Natural killer cell treated with Interleukin-12 subunit alpha and Interleukin-12 subunit beta and Interleukin-15 and Interleukin-18, amount 100 ng/mL, for 72 hours (primary cell): ENCODE results near the gene FFAR3. TPM values are rescaled to one million over a fixed set of nuclear protein-coding genes. Genes with fewer than 3 reads are reported as not detected.

ENCODE experiments used
- ATAC-seq, 2 donors: fragments of 150-1000 bp; cut with Tn5 transposase in 1 of 2; sonication (Bioruptor Pico), chemical (Tn5 transposase) in 1 of 2; 2 replicates each; pipeline ENCODE4 v1.10.0; 2021
- DNase-seq: peaks from one replicate; pipeline ENCODE4 v3.0.0; 2022; ENCODE audit warnings: low spot score
- H3K27ac Mint-ChIP-seq, 2 donors: 1 replicate in 1 of 2; 2 replicates in 1 of 2; pipeline ENCODE4 v1.8.0; 2022; ENCODE audit warnings: mixed read lengths in 2 of 2, mild to moderate bottlenecking in 1 of 2, moderate library complexity in 1 of 2
- H3K27me3 Mint-ChIP-seq, 2 donors: 1 replicate in 1 of 2; 2 replicates in 1 of 2; pipeline ENCODE4 v1.8.0; 2022; ENCODE audit warnings: mixed read lengths in 2 of 2
- H3K36me3 Mint-ChIP-seq: one replicate; pipeline ENCODE4 v1.8.0; 2022; ENCODE audit warnings: mixed read lengths
- H3K4me1 Mint-ChIP-seq, 2 donors: 1 replicate in 1 of 2; 2 replicates in 1 of 2; pipeline ENCODE4 v1.8.0; 2022; ENCODE audit warnings: low read depth in 2 of 2, mixed read lengths in 2 of 2, mild to moderate bottlenecking in 1 of 2
- H3K4me3 Mint-ChIP-seq: one replicate; pipeline ENCODE4 v1.8.0; 2022; ENCODE audit warnings: mixed read lengths
- H3K9me3 Mint-ChIP-seq: 2 replicates; pipeline ENCODE4 v1.8.0; 2022; ENCODE audit warnings: mixed read lengths
- total RNA-seq, 2 donors: library from RNA; stranded (reverse); gene quantifications; one replicate each; pipeline ENCODE4 v1.2.3, GENCODE V29; 2022

FFAR3 gene
- total RNA-seq, 2 donors from 2014 or later, result 0.62 TPM; not detected in 1

DNA sequence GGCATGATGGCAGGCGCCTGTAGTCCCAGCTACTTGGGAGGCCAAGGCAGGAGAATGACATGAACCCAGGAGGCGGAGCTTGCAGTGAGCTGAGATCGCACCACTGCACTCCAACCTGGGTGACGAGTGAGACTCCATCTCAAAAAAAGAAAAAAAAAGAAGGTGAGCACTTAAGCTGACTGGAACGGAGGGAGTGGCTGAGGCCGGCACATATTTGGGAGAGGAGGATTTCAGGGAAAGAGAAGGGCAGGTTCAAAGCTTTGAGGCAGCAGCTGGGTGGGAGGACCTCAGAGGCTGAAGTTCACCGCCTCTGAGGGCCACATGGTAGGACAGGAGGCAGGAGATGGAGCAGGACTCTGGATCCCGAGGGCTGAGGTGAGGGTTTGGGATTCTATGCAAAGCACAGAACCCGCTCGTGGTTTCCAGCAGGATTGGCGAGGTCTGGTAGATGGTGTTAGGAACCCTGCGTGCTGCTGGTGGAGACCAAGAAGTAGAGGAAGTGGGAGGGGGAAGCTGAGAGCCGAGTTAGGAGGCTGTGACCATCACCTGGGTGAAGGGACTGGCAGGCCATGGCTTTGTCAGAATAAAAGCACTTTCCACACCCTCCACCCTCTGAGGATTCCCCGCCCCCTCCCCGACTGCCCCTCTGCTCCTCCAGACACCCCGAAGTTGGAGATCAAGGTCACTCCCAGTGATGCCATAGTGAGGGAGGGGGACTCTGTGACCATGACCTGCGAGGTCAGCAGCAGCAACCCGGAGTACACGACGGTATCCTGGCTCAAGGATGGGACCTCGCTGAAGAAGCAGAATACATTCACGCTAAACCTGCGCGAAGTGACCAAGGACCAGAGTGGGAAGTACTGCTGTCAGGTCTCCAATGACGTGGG lies 20.9 kb upstream of the FFAR3 start:
- H3K9me3 Mint-ChIP-seq, result no peaks in the 10 kb centered on the region

DNA sequence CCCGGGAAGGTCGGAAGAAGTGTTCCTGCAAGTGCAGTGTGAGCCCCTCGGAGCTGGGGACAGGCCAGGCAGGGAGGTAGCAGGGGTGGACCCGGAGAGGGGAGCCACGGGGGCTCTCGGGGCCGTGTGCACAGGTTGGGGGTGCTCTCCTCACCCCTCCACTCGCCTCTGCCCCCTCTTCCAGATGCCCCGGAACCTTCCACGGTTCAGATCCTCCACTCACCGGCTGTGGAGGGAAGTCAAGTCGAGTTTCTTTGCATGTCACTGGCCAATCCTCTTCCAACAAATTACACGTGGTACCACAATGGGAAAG lies 20.3 kb upstream of the FFAR3 start:
- ATAC-seq (no peak), DNase-seq (peak; percentile 53)
- no peak overlapping the region for H3K4me3 Mint-ChIP-seq
- H3K9me3 Mint-ChIP-seq, result no peaks in the 10 kb centered on the region
- no peaks in the 10 kb centered on the region for H3K36me3 Mint-ChIP-seq
- H3K27me3 Mint-ChIP-seq, result peaks cover 15% of the 10 kb centered on the region in 2 donors
- H3K4me1 Mint-ChIP-seq, result peaks cover 21 to 22% of the 10 kb centered on the region in 2 donors
- no peak overlapping the region for H3K27ac Mint-ChIP-seq

More for the DNA sequence above, 20.9 kb upstream of the FFAR3 start:
- Mint-ChIP-seq H3K4me3 (no peak overlapping the region), H3K27ac (peak overlapping the region in 1 of 2 donors; percentile 53), H3K4me1 (peaks cover 18 to 20% of the 10 kb centered on the region in 2 donors), H3K36me3 (no peaks in the 10 kb centered on the region), H3K27me3 (peaks cover 10 to 11% of the 10 kb centered on the region in 2 donors)
- DNase-seq, result peak; percentile 12
- no peak for ATAC-seq

- Mint-ChIP-seq H3K27ac (no peak overlapping the region), H3K4me1 (peaks cover 10 to 17% of the 10 kb centered on the region in 2 donors), H3K9me3 (no peaks in the 10 kb centered on the region), H3K4me3 (no peak overlapping the region), H3K27me3 (peaks cover 11 to 15% of the 10 kb centered on the region in 2 donors), H3K36me3 (no peaks in the 10 kb centered on the region)
- peak; percentile 12 for DNase-seq
- no peak for ATAC-seq
Measured at GRCh38 chr19:35340431-35340830, 17.8 kb upstream of the FFAR3 start.

DNA sequence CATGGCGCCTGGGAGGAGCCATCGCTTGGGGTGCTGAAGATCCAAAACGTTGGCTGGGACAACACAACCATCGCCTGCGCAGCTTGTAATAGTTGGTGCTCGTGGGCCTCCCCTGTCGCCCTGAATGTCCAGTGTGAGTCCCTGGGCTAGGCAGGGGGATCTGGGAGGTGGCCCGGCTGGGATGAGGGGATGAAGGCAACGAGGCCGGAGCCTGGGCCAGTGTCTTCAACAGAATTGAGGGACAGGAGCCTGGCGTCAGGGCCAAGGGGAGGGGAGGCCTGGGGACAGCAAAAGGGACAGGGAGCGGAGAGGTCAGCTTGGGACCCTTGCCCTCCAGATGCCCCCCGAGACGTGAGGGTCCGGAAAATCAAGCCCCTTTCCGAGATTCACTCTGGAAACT lies 17.3 kb upstream of the FFAR3 start:
- H3K27ac Mint-ChIP-seq, result no peak overlapping the region
- ATAC-seq, result no peak
- H3K9me3 Mint-ChIP-seq, result no peaks in the 10 kb centered on the region
- H3K36me3 Mint-ChIP-seq, result no peaks in the 10 kb centered on the region
- no peak overlapping the region for H3K4me3 Mint-ChIP-seq
- peak; percentile 41 for DNase-seq
- peaks cover 11 to 15% of the 10 kb centered on the region in 2 donors for H3K27me3 Mint-ChIP-seq
- peaks cover 16 to 23% of the 10 kb centered on the region in 2 donors for H3K4me1 Mint-ChIP-seq

DNA sequence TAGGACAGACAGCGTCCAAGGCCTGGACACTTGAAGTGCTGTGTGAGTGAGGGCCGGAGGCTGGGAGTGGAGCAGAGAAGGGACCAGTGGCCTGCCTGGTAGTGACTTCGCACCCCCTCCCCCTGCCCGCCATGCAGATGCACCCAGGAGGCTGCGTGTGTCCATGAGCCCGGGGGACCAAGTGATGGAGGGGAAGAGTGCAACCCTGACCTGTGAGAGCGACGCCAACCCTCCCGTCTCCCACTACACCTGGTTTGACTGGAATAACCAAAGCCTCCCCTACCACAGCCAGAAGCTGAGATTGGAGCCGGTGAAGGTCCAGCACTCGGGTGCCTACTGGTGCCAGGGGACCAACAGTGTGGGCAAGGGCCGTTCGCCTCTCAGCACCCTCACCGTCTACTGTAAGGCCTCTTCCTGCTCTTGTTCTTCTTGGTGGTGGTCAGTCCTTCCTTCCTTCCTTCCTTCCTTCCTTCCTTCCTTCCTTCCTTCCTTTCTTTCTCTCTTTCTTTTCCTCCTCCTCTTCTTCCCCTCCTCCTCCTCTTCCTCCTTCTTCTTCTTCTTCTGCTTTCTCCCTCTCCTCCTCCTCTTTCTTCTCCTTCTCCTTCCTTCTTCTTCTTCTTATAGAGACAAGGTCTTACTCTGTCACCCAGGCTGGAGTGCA lies 16.6 kb upstream of the FFAR3 start:
- H3K36me3 Mint-ChIP-seq, result no peaks in the 10 kb centered on the region

GRCh38 chr19:35342430-35342829 lies 15.8 kb upstream of the FFAR3 start:
- H3K4me1 Mint-ChIP-seq, result peaks cover 28 to 30% of the 10 kb centered on the region in 2 donors
- peaks cover 11 to 15% of the 10 kb centered on the region in 2 donors for H3K27me3 Mint-ChIP-seq
- no peak for ATAC-seq
- no peaks in the 10 kb centered on the region for H3K9me3 Mint-ChIP-seq
- H3K27ac Mint-ChIP-seq, result peak overlapping the region in 1 of 2 donors; percentile 29
- no peaks in the 10 kb centered on the region for H3K36me3 Mint-ChIP-seq
- H3K4me3 Mint-ChIP-seq, result no peak overlapping the region
- DNase-seq, result no peak

More for the DNA sequence above, 16.6 kb upstream of the FFAR3 start:
- Mint-ChIP-seq H3K27ac (peak overlapping the region in 1 of 2 donors; percentile 29), H3K4me1 (peaks cover 21 to 27% of the 10 kb centered on the region in 2 donors), H3K4me3 (no peak overlapping the region), H3K9me3 (no peaks in the 10 kb centered on the region), H3K27me3 (peaks cover 11 to 15% of the 10 kb centered on the region in 2 donors)
- DNase-seq, result peak; percentile 55
- no peak for ATAC-seq

GRCh38 chr19:35344511-35345031 lies 13.7 kb upstream of the FFAR3 start:
- H3K27ac Mint-ChIP-seq, result no peak overlapping the region
- H3K4me1 Mint-ChIP-seq, result peaks cover 39 to 44% of the 10 kb centered on the region in 2 donors
- no peak overlapping the region for H3K4me3 Mint-ChIP-seq
- ATAC-seq (no peak), DNase-seq (no peak)
- H3K9me3 Mint-ChIP-seq, result no peaks in the 10 kb centered on the region
- H3K27me3 Mint-ChIP-seq, result peaks cover 10 to 15% of the 10 kb centered on the region in 2 donors
- H3K36me3 Mint-ChIP-seq, result no peaks in the 10 kb centered on the region

GRCh38 chr19:35345671-35346111 lies 12.6 kb upstream of the FFAR3 start:
- peak overlapping the region; percentile 94 to 97 for H3K27ac Mint-ChIP-seq
- peak overlapping the region; percentile 81 for H3K4me3 Mint-ChIP-seq
- no peaks in the 10 kb centered on the region for H3K36me3 Mint-ChIP-seq
- DNase-seq, result no peak
- peaks cover 42 to 46% of the 10 kb centered on the region in 2 donors for H3K4me1 Mint-ChIP-seq
- ATAC-seq, result peak in 1 of 2 donors; percentile 2
- H3K9me3 Mint-ChIP-seq, result no peaks in the 10 kb centered on the region
- peaks cover 10 to 15% of the 10 kb centered on the region in 2 donors for H3K27me3 Mint-ChIP-seq

DNA sequence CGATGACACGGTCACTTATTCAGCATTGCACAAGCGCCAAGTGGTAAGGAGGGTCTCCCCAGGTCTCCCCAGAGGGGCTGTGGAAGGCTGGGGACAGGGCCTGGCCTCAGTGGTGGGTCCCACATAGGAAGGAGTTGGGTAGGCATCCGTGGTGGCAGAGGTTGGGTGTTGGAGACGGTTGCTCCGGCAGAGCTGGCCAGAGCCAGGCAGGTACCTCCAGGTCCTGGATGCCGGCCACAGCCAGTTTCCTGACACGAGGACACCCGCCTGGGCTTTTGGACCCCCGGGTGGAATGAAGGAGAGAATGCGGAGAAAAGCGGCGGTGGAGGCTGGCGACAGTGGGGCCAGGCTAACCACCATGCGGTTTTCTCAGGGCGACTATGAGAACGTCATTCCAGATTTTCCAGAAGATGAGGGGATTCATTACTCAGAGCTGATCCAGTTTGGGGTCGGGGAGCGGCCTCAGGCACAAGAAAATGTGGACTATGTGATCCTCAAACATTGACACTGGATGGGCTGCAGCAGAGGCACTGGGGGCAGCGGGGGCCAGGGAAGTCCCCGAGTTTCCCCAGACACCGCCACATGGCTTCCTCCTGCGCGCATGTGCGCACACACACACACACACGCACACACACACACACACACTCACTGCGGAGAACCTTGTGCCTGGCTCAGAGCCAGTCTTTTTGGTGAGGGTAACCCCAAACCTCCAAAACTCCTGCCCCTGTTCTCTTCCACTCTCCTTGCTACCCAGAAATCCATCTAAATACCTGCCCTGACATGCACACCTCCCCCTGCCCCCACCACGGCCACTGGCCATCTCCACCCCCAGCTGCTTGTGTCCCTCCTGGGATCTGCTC lies 11.8 kb upstream of the FFAR3 start:
- ATAC-seq (peak; percentile 76 to 85), DNase-seq (peak; percentile 89)
- H3K9me3 Mint-ChIP-seq, result no peaks in the 10 kb centered on the region
- H3K27me3 Mint-ChIP-seq, result peaks cover 10 to 15% of the 10 kb centered on the region in 2 donors
- peak overlapping the region; percentile 81 for H3K4me3 Mint-ChIP-seq
- H3K36me3 Mint-ChIP-seq, result no peaks in the 10 kb centered on the region
- peaks cover 42 to 46% of the 10 kb centered on the region in 2 donors for H3K4me1 Mint-ChIP-seq
- H3K27ac Mint-ChIP-seq, result peak overlapping the region; percentile 94 to 97

DNA sequence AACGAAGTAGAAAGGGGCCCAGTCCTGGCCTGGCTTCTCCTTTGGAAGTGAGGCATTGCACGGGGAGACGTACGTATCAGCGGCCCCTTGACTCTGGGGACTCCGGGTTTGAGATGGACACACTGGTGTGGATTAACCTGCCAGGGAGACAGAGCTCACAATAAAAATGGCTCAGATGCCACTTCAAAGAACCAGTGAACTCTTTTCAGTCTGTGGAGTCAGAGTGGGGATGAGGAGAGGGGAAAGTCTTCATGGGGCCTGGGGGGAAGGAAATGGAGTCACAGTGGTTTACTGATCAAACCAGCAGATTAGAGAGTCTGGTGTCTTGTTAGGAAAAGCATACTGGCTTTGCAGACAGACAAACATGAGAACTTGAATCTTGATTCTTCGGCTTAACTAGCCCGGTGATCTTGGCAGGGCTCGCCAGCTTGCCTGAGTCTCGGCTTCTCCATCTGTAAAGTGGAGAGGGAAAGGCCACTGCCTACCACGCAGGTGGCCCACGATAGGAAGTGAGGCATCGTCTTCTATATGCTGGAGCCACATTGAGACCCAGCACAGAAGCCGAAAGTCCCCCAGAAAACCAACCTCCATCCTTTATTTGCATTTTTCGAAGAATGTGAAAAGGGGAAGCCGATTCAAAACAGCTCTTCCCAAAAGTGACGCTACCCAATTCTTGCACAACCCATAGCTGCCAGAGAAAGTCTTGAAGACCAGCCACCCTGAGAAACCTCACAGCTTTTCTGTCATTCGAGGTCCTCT lies 10.9 kb upstream of the FFAR3 start, which contains the start of gene FFAR1:
FFAR1 (plus strand) TSS at position 732 of the 759 bp plus-strand sequence. CDS start 3,650 bp downstream, outside the sequence.
- peak; percentile 73 to 77 for ATAC-seq
- peak; percentile 88 for DNase-seq
- peaks cover 35 to 40% of the 10 kb centered on the region in 2 donors for H3K4me1 Mint-ChIP-seq
- peak within 1 kb of the TSS; percentile 81 for H3K4me3 Mint-ChIP-seq
- H3K27me3 Mint-ChIP-seq, result peaks cover 5 to 11% of the 10 kb centered on the region in 2 donors
- H3K36me3 Mint-ChIP-seq, result no peaks in the 10 kb centered on the region
- peak within 1 kb of the TSS; percentile 94 to 97 for H3K27ac Mint-ChIP-seq
- no peaks in the 10 kb centered on the region for H3K9me3 Mint-ChIP-seq

- Mint-ChIP-seq H3K27me3 (peaks cover 2 to 7% of the 10 kb centered on the region in 2 donors), H3K36me3 (no peaks in the 10 kb centered on the region), H3K4me3 (peak overlapping the region; percentile 81), H3K27ac (peak overlapping the region; percentile 94 to 97), H3K9me3 (no peaks in the 10 kb centered on the region), H3K4me1 (peaks cover 32 to 41% of the 10 kb centered on the region in 2 donors)
- no peak for DNase-seq
- ATAC-seq, result no peak
Measured at GRCh38 chr19:35347930-35348298, 10.3 kb upstream of the FFAR3 start.

DNA sequence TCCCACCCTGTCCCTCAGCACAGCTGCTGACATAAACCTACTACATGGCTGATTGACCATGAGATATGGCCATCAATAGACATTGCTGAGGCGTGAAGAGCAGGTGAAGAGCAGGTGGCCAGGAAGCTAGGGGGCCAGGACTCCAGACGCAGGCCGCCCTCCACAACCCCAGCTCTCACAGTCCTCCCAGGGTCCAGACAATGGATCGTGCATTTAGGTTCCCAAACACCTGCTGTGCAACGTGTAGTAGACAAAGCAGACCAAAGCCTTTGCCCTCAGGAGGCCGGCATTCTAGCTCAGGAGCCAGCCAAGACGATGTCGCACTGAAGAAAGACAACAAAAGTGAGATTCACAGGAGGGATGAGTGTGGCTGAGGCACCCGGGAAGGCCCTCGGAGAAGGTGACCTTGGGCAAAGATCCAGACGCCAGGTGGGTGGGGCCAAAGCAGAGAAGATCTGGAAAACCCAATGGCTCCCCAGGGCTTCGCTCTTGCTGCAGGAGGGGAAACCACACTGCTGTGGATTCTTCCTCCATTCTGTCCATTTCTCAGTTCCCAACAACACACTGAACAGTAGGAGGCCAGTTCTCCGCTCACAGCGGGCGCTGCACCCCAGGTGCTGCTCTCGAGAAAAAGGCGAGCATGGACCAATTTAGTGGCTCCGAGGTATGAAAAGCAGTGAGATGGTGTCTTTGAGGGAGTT lies 9.2 kb upstream of the FFAR3 start:
- Mint-ChIP-seq H3K36me3 (no peaks in the 10 kb centered on the region), H3K4me3 (peak overlapping the region; percentile 12), H3K27ac (peak overlapping the region; percentile 18 to 97), H3K9me3 (no peaks in the 10 kb centered on the region), H3K27me3 (no peaks in the 10 kb centered on the region), H3K4me1 (peaks cover 32 to 45% of the 10 kb centered on the region in 2 donors)
- ATAC-seq (no peak), DNase-seq (peak; percentile 51)
